Measurements from ENCODE around the gene PAM.

PAM gene

GRCh38 chr5:102762562-102763227 is 7.6 kb downstream of the PAM start:
- TF ChIP-seq CTCF (IDR thresholded peaks at IDR 0.05; ENCODE audit: insufficient read depth, low read length, poor library complexity, severe bottlenecking): no peak

GRCh38 chr5:102763734-102764133 is 8.6 kb downstream of the PAM start:
- no peak for TF ChIP-seq CTCF (IDR thresholded peaks at IDR 0.05; ENCODE audit: insufficient read depth, low read length, poor library complexity, severe bottlenecking)
- no peak overlapping the region for H3K4me3 ChIP-seq (replicated peaks; ENCODE audit: low read depth, low read length)
- no peaks in the 10 kb centered on the region for H3K27me3 ChIP-seq (replicated peaks; ENCODE audit: control insufficient read depth, insufficient read depth, low read length)
- DNase-seq (ENCODE audit: extremely low read depth, insufficient read length): no peak
- H3K36me3 ChIP-seq (ENCODE audit: control insufficient read depth, insufficient read depth, low read length): no peaks in the 10 kb centered on the region

More at GRCh38 chr5:102762562-102763227, 7.6 kb downstream of the PAM start:
- DNase-seq (ENCODE audit: extremely low read depth, insufficient read length): no peak
- peak overlapping the region; percentile 28; the same call in 1 of the 2 replicates for H3K4me3 ChIP-seq (replicated peaks; ENCODE audit: low read depth, low read length)
- no peaks in the 10 kb centered on the region for H3K27me3 ChIP-seq (replicated peaks; ENCODE audit: control insufficient read depth, insufficient read depth, low read length)
- H3K36me3 ChIP-seq (ENCODE audit: control insufficient read depth, insufficient read depth, low read length): no peaks in the 10 kb centered on the region

- DNase-seq (ENCODE audit: extremely low read depth, insufficient read length): no peak
- no peak overlapping the region for H3K4me3 ChIP-seq (replicated peaks; ENCODE audit: low read depth, low read length)
- TF ChIP-seq CTCF (IDR thresholded peaks at IDR 0.05; ENCODE audit: insufficient read depth, low read length, poor library complexity, severe bottlenecking): no peak
- no peaks in the 10 kb centered on the region for H3K27me3 ChIP-seq (replicated peaks; ENCODE audit: control insufficient read depth, insufficient read depth, low read length)
- no peaks in the 10 kb centered on the region for H3K36me3 ChIP-seq (ENCODE audit: control insufficient read depth, insufficient read depth, low read length)
These were observed 9.4 kb downstream of the PAM start for GRCh38 chr5:102764381-102765004.

GRCh38 chr5:102765350-102765749 is 10.2 kb downstream of the PAM start:
- TF ChIP-seq CTCF (IDR thresholded peaks at IDR 0.05; ENCODE audit: insufficient read depth, low read length, poor library complexity, severe bottlenecking): no peak
- no peak for DNase-seq (ENCODE audit: extremely low read depth, insufficient read length)
- H3K4me3 ChIP-seq (replicated peaks; ENCODE audit: low read depth, low read length): no peak overlapping the region
- H3K36me3 ChIP-seq (ENCODE audit: control insufficient read depth, insufficient read depth, low read length): no peaks in the 10 kb centered on the region
- H3K27me3 ChIP-seq (replicated peaks; ENCODE audit: control insufficient read depth, insufficient read depth, low read length): no peaks in the 10 kb centered on the region

- no peaks in the 10 kb centered on the region for H3K36me3 ChIP-seq (ENCODE audit: control insufficient read depth, insufficient read depth, low read length)
- no peak for TF ChIP-seq CTCF (IDR thresholded peaks at IDR 0.05; ENCODE audit: insufficient read depth, low read length, poor library complexity, severe bottlenecking)
- no peaks in the 10 kb centered on the region for H3K27me3 ChIP-seq (replicated peaks; ENCODE audit: control insufficient read depth, insufficient read depth, low read length)
- no peak for DNase-seq (ENCODE audit: extremely low read depth, insufficient read length)
- no peak overlapping the region for H3K4me3 ChIP-seq (replicated peaks; ENCODE audit: low read depth, low read length)
These were observed 11.4 kb downstream of the PAM start for GRCh38 chr5:102766295-102767090.
